ENCODE measurements around the gene PAK5.

PAK5 gene

GRCh38 chr20:9838378-9839295 lies at the start of gene PAK5:
PAK5 (minus strand) TSS chr20:9839076; CDS start chr20:9644328, 194,748 bp downstream.
- H3K4me2 ChIP-seq, result no peak within 1 kb of the TSS
- no peaks in the 10 kb centered on the region for H3K4me1 ChIP-seq
- H3K36me3 ChIP-seq, result no peaks in the 10 kb centered on the region
- no peaks in the 10 kb centered on the region for H3K27me3 ChIP-seq
- H4K20me1 ChIP-seq, result no peaks in the 10 kb centered on the region
- no peak for TF ChIP-seq Cebpa-rat (IDR thresholded peaks at IDR 0.05)
- H3K9ac ChIP-seq, result no peak within 1 kb of the TSS
- peaks cover 0 to 14% (median 5%) of the 10 kb centered on the region in 11 experiments; a peak in 10 of 22 replicates for H3K9me3 ChIP-seq (replicated peaks in 1 of 11)
- no peak within 1 kb of the TSS for H3K27ac ChIP-seq
- H3K4me3 ChIP-seq, result no peak within 1 kb of the TSS

- no peak overlapping the region for H3K9ac ChIP-seq
- H3K9me3 ChIP-seq (replicated peaks in 1 of 11), result peaks cover 11 to 22% (median 14%) of the 10 kb centered on the region in 11 experiments; a peak in 21 of 22 replicates
- no peak overlapping the region for H3K27ac ChIP-seq
- no peaks in the 10 kb centered on the region for H3K27me3 ChIP-seq
- no peak overlapping the region for H3K4me2 ChIP-seq
- H3K4me3 ChIP-seq, result no peak overlapping the region
- H3K4me1 ChIP-seq, result no peaks in the 10 kb centered on the region
- no peaks in the 10 kb centered on the region for H4K20me1 ChIP-seq
- no peak for TF ChIP-seq Cebpa-rat (IDR thresholded peaks at IDR 0.05)
- H3K36me3 ChIP-seq, result no peaks in the 10 kb centered on the region
Observed at GRCh38 chr20:9887706-9888105, 48.8 kb upstream of the PAK5 start.

- H3K4me1 ChIP-seq, result no peaks in the 10 kb centered on the region
- no peaks in the 10 kb centered on the region for H3K27me3 ChIP-seq
- H3K4me3 ChIP-seq, result no peak overlapping the region
- H3K4me2 ChIP-seq, result no peak overlapping the region
- no peaks in the 10 kb centered on the region for H3K36me3 ChIP-seq
- H3K9ac ChIP-seq, result no peak overlapping the region
- H3K9me3 ChIP-seq (replicated peaks in 1 of 11), result peaks cover 11 to 22% (median 14%) of the 10 kb centered on the region in 11 experiments; a peak in 21 of 22 replicates
- no peaks in the 10 kb centered on the region for H4K20me1 ChIP-seq
- no peak for TF ChIP-seq Cebpa-rat (IDR thresholded peaks at IDR 0.05)
- H3K27ac ChIP-seq, result no peak overlapping the region
Observed at GRCh38 chr20:9886227-9886626, 47.4 kb upstream of the PAK5 start.

- H3K27me3 ChIP-seq, result no peaks in the 10 kb centered on the region
- no peaks in the 10 kb centered on the region for H3K4me1 ChIP-seq
- no peaks in the 10 kb centered on the region for H3K36me3 ChIP-seq
- no peak overlapping the region for H3K4me3 ChIP-seq
- no peak overlapping the region for H3K4me2 ChIP-seq
- TF ChIP-seq Cebpa-rat (IDR thresholded peaks at IDR 0.05), result no peak
- H3K27ac ChIP-seq, result no peak overlapping the region
- H3K9me3 ChIP-seq (replicated peaks in 1 of 11), result peaks cover 9 to 14% (median 12%) of the 10 kb centered on the region in 11 experiments; a peak in 21 of 22 replicates
- H4K20me1 ChIP-seq, result no peaks in the 10 kb centered on the region
- no peak overlapping the region for H3K9ac ChIP-seq
Observed at GRCh38 chr20:9884666-9885065, 45.8 kb upstream of the PAK5 start.

GRCh38 chr20:9884061-9884460 lies 45.2 kb upstream of the PAK5 start:
- no peak overlapping the region for H3K9ac ChIP-seq
- no peak overlapping the region for H3K4me2 ChIP-seq
- no peaks in the 10 kb centered on the region for H3K36me3 ChIP-seq
- TF ChIP-seq Cebpa-rat (IDR thresholded peaks at IDR 0.05), result no peak
- no peaks in the 10 kb centered on the region for H3K4me1 ChIP-seq
- H3K9me3 ChIP-seq (replicated peaks in 1 of 11), result peaks cover 3 to 8% (median 7%) of the 10 kb centered on the region in 11 experiments; a peak in 20 of 22 replicates
- no peaks in the 10 kb centered on the region for H3K27me3 ChIP-seq
- H3K27ac ChIP-seq, result no peak overlapping the region
- no peak overlapping the region for H3K4me3 ChIP-seq
- no peaks in the 10 kb centered on the region for H4K20me1 ChIP-seq

- no peaks in the 10 kb centered on the region for H3K4me1 ChIP-seq
- H3K27ac ChIP-seq, result no peak overlapping the region
- H3K4me3 ChIP-seq, result no peak overlapping the region
- H3K36me3 ChIP-seq, result no peaks in the 10 kb centered on the region
- no peak overlapping the region for H3K9ac ChIP-seq
- TF ChIP-seq Cebpa-rat (IDR thresholded peaks at IDR 0.05), result no peak
- H3K27me3 ChIP-seq, result no peaks in the 10 kb centered on the region
- no peak overlapping the region for H3K4me2 ChIP-seq
- peaks cover 0 to 7% (median 0%) of the 10 kb centered on the region in 11 experiments; a peak in 1 of 22 replicates for H3K9me3 ChIP-seq (replicated peaks in 1 of 11)
- no peaks in the 10 kb centered on the region for H4K20me1 ChIP-seq
Observed at GRCh38 chr20:9877932-9878495, 39.1 kb upstream of the PAK5 start.

GRCh38 chr20:9867196-9867980 lies 28.5 kb upstream of the PAK5 start:
- Histone ChIP-seq H3K9ac (no peak overlapping the region), H4K20me1 (no peaks in the 10 kb centered on the region)

GRCh38 chr20:9852566-9852965 lies 13.7 kb upstream of the PAK5 start:
- Histone ChIP-seq H3K36me3 (no peaks in the 10 kb centered on the region), H3K4me1 (no peaks in the 10 kb centered on the region), H3K9me3 (replicated peaks in 1 of 11) (no peaks in the 10 kb centered on the region), H3K9ac (no peak overlapping the region), H3K4me3 (no peak overlapping the region), H4K20me1 (no peaks in the 10 kb centered on the region), H3K27ac (no peak overlapping the region), H3K27me3 (no peaks in the 10 kb centered on the region), H3K4me2 (no peak overlapping the region)
- TF ChIP-seq Cebpa-rat (IDR thresholded peaks at IDR 0.05), result no peak

More at GRCh38 chr20:9867196-9867980, 28.5 kb upstream of the PAK5 start:
- Histone ChIP-seq H3K27me3 (no peaks in the 10 kb centered on the region), H3K4me1 (peaks cover 0 to 19% (median 7%) of the 10 kb centered on the region in 10 experiments; a peak in 7 of 20 replicates), H3K36me3 (no peaks in the 10 kb centered on the region), H3K27ac (no peak overlapping the region), H3K4me3 (no peak overlapping the region), H3K9me3 (replicated peaks in 1 of 11) (no peaks in the 10 kb centered on the region), H3K4me2 (no peak overlapping the region)
- TF ChIP-seq Cebpa-rat (IDR thresholded peaks at IDR 0.05), result no peak

GRCh38 chr20:9839626-9840025 lies 750 bp upstream of the PAK5 start:
- H3K4me3 ChIP-seq, result no peak overlapping the region
- no peaks in the 10 kb centered on the region for H3K4me1 ChIP-seq
- H3K9me3 ChIP-seq (replicated peaks in 1 of 11), result peaks cover 0 to 14% (median 5%) of the 10 kb centered on the region in 11 experiments; a peak in 10 of 22 replicates
- no peak overlapping the region for H3K27ac ChIP-seq
- no peaks in the 10 kb centered on the region for H4K20me1 ChIP-seq
- no peak overlapping the region for H3K9ac ChIP-seq
- H3K36me3 ChIP-seq, result no peaks in the 10 kb centered on the region
- no peak overlapping the region for H3K4me2 ChIP-seq
- no peak for TF ChIP-seq Cebpa-rat (IDR thresholded peaks at IDR 0.05)
- H3K27me3 ChIP-seq, result no peaks in the 10 kb centered on the region
